Body of pancreas (tissue), 4 donors: ENCODE results near the gene CACNA1C.

Experiments
- POLR2A ChIP-seq, 3 donors: fragments of 450-650 bp; IDR thresholded peaks; one replicate each; pipeline ENCODE4 v1.6.1; 2016; ENCODE audit warnings: antibody characterized with exemption in 3 of 3, mild to moderate bottlenecking in 2 of 3
- TF ChIP-seq, protein P1 (sequence below), 7 experiments: fragments of 450-650 bp in 4 of 7; fragments of 200-600 bp in 3 of 7; sonication (generic) in 3 of 7; IDR thresholded peaks; one replicate each; pipeline ENCODE4 v1.5.1; 2016 to 2019; ENCODE audit warnings: antibody characterized with exemption in 7 of 7

DNA sequence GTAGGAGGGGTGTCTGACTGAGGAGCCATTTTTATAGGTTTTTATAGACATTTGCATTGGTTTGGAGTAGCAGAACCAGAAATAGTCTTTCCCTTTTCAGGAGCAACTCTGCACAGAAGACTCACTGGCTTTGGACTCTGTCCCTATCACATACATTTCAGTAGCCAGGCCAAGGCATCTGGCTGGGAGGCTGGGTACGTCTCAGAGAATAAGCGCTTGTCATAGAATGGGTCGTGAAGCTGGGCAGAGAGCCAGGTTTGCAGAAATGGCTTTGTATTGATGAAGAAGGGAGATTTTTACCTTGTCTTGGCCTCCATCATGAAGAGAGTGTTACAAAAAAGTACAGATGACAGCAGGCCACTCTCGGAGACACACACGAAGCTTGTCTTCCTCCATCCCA lies 98.6 kb downstream of the CACNA1C start:
- TF ChIP-seq, protein P1, sequence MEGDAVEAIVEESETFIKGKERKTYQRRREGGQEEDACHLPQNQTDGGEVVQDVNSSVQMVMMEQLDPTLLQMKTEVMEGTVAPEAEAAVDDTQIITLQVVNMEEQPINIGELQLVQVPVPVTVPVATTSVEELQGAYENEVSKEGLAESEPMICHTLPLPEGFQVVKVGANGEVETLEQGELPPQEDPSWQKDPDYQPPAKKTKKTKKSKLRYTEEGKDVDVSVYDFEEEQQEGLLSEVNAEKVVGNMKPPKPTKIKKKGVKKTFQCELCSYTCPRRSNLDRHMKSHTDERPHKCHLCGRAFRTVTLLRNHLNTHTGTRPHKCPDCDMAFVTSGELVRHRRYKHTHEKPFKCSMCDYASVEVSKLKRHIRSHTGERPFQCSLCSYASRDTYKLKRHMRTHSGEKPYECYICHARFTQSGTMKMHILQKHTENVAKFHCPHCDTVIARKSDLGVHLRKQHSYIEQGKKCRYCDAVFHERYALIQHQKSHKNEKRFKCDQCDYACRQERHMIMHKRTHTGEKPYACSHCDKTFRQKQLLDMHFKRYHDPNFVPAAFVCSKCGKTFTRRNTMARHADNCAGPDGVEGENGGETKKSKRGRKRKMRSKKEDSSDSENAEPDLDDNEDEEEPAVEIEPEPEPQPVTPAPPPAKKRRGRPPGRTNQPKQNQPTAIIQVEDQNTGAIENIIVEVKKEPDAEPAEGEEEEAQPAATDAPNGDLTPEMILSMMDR (IDR thresholded peaks at IDR 0.05) = no peak
- TF ChIP-seq POLR2A (IDR thresholded peaks at IDR 0.05) = no peak
